Measurements from ENCODE around the gene PRKCB.
"Not testable (repeated sequence)": the region's sequence is repeated elsewhere in the genome, so short reads cannot be mapped to it uniquely, and the experiment has no call there.

Gene PRKCB

DNA sequence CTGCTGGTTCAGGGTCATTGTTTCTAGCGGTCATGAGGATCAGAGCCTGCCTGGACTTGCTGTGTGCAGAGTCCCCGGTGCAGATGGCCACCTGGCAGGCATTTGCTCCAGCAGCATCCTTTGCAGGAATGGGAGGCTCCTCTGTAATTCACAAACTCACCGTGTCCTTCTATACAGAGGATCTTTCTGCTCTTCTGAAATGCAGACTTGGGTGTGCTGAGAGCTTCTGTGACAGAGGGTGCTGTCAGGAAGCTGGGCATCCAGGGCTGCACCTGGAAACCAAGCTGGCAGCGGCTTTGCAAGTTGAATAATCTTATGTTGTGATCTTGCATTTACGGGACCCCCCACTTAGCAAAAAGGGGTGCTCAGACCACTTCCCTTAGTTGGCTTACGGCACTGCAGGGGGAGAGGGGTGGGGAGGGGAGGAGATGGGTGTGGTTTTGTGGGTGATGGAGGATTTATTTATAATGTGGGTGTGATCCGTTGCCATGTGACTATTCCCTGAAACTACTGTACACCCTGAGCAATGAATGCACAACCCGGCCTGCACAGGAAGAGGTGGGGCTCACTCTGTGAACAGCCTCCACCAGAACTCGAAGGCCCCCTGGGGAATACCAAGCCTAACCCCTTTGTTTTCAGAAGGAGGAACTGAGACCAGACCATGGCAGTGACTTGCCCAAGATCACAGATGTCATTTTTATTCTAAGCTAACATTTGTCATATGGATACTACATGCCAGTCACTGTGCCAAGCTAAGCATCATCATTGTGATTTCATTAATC, 178.3 kb downstream of the PRKCB start:
- TF ChIP-seq POLR2AphosphoS5 (IDR thresholded peaks at IDR 0.05; ENCODE audit: low read depth) (no peak), SPI1 (IDR thresholded peaks at IDR 0.05; ENCODE audit: borderline replicate concordance, low read depth) (peak; percentile 65; the same call in 1 of the 2 replicates)
- Histone ChIP-seq H3K27ac (replicated peaks) (no peak overlapping the region), H3K4me3 (replicated peaks; ENCODE audit: insufficient read depth, low read length) (no peak overlapping the region), H3K27me3 (ENCODE audit: insufficient read depth, poor library complexity, severe bottlenecking) (no peaks in the 10 kb centered on the region)
- DNase-seq (ENCODE audit: low read depth in 1 of 2, low spot score in 1 of 2): peak; percentile 59 to 83

DNA sequence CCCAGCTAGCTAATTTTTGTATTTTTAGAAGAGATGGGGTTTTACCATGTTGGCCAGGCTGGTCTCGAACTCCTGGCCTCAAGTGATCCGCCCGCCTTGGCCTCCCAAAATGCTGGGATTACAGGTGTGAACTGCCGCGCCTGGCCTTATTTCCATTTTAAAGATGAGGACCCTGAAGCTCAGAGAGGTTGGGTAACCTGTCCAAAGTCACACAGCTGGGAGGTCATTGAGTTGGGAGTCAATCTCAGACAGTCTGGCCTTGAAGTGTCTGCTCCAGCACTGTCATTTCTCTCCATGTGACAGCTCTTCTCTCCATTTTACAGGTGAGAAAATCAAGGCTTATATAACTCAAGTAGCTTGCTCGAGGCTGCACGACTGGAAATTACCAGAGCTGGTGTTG, 179.2 kb downstream of the PRKCB start:
- not testable (repeated sequence) for H3K27me3 ChIP-seq (ENCODE audit: insufficient read depth, poor library complexity, severe bottlenecking); DNase-seq (ENCODE audit: low read depth in 1 of 2, low spot score in 1 of 2); H3K27ac ChIP-seq (replicated peaks); H3K4me3 ChIP-seq (replicated peaks; ENCODE audit: insufficient read depth, low read length)

DNA sequence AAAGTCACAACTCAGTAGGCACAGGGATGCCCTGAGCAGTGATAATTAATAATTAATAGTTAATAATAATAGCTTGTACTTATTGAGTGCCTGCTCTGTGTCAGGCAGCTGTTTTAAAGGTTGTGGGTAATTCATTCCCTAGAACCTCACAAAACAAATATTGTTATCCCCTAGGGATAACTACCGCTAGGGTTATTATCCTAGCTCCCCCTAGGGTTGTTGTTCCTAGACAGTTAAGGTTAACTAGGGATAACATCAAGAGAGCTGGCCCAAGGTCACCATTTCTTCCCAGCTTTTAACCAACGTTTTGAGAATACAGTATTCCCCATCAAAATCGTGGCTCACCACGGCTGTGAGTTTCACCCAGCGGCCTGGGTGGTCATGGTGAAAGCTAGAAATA, 180.1 kb downstream of the PRKCB start:
- no peak for DNase-seq (ENCODE audit: low read depth in 1 of 2, low spot score in 1 of 2)
- no peak overlapping the region for H3K4me3 ChIP-seq (replicated peaks; ENCODE audit: insufficient read depth, low read length)
- TF ChIP-seq GABPA (IDR thresholded peaks at IDR 0.05; ENCODE audit: low read depth) (no peak), SPI1 (IDR thresholded peaks at IDR 0.05; ENCODE audit: borderline replicate concordance, low read depth) (no peak), POLR2AphosphoS5 (IDR thresholded peaks at IDR 0.05; ENCODE audit: low read depth) (no peak)
- TF ChIP-seq, protein P1, sequence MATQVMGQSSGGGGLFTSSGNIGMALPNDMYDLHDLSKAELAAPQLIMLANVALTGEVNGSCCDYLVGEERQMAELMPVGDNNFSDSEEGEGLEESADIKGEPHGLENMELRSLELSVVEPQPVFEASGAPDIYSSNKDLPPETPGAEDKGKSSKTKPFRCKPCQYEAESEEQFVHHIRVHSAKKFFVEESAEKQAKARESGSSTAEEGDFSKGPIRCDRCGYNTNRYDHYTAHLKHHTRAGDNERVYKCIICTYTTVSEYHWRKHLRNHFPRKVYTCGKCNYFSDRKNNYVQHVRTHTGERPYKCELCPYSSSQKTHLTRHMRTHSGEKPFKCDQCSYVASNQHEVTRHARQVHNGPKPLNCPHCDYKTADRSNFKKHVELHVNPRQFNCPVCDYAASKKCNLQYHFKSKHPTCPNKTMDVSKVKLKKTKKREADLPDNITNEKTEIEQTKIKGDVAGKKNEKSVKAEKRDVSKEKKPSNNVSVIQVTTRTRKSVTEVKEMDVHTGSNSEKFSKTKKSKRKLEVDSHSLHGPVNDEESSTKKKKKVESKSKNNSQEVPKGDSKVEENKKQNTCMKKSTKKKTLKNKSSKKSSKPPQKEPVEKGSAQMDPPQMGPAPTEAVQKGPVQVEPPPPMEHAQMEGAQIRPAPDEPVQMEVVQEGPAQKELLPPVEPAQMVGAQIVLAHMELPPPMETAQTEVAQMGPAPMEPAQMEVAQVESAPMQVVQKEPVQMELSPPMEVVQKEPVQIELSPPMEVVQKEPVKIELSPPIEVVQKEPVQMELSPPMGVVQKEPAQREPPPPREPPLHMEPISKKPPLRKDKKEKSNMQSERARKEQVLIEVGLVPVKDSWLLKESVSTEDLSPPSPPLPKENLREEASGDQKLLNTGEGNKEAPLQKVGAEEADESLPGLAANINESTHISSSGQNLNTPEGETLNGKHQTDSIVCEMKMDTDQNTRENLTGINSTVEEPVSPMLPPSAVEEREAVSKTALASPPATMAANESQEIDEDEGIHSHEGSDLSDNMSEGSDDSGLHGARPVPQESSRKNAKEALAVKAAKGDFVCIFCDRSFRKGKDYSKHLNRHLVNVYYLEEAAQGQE (IDR thresholded peaks at IDR 0.05; ENCODE audit: insufficient replicate concordance, low read depth): no peak
- TF ChIP-seq, protein P2, sequence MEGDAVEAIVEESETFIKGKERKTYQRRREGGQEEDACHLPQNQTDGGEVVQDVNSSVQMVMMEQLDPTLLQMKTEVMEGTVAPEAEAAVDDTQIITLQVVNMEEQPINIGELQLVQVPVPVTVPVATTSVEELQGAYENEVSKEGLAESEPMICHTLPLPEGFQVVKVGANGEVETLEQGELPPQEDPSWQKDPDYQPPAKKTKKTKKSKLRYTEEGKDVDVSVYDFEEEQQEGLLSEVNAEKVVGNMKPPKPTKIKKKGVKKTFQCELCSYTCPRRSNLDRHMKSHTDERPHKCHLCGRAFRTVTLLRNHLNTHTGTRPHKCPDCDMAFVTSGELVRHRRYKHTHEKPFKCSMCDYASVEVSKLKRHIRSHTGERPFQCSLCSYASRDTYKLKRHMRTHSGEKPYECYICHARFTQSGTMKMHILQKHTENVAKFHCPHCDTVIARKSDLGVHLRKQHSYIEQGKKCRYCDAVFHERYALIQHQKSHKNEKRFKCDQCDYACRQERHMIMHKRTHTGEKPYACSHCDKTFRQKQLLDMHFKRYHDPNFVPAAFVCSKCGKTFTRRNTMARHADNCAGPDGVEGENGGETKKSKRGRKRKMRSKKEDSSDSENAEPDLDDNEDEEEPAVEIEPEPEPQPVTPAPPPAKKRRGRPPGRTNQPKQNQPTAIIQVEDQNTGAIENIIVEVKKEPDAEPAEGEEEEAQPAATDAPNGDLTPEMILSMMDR (IDR thresholded peaks at IDR 0.05; ENCODE audit: insufficient read depth, low read length): no peak
- H3K27ac ChIP-seq (replicated peaks): no peak overlapping the region
- H3K27me3 ChIP-seq (ENCODE audit: insufficient read depth, poor library complexity, severe bottlenecking): no peaks in the 10 kb centered on the region

DNA sequence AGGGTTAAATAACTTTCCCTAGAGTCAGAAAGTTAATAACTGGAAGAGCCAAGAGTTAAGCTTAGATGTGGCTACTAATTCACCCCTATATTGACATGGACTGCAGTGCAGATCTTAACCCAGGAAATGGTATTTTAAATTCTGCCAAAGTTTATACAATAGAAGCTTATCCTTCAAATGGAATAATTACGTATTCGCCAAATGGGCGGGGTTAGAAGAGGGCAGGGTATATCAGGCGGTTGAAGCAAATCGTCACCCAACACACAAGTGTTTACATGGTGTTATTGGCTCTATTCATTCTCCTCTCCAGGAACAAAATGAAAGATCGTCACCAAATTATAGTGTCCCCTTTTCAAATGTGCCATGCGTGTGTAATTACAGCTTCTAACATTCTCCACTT, 182.7 kb downstream of the PRKCB start:
- no peak for DNase-seq (ENCODE audit: low read depth in 1 of 2, low spot score in 1 of 2)
- Histone ChIP-seq H3K27ac (replicated peaks) (no peak overlapping the region), H3K4me3 (replicated peaks; ENCODE audit: insufficient read depth, low read length) (no peak overlapping the region), H3K27me3 (ENCODE audit: insufficient read depth, poor library complexity, severe bottlenecking) (no peaks in the 10 kb centered on the region)
- TF ChIP-seq, protein P1 (IDR thresholded peaks at IDR 0.05; ENCODE audit: insufficient replicate concordance, low read depth): no peak
- TF ChIP-seq GABPA (IDR thresholded peaks at IDR 0.05; ENCODE audit: low read depth) (no peak), SPI1 (IDR thresholded peaks at IDR 0.05; ENCODE audit: borderline replicate concordance, low read depth) (no peak), POLR2AphosphoS5 (IDR thresholded peaks at IDR 0.05; ENCODE audit: low read depth) (no peak)
- TF ChIP-seq, protein P2 (IDR thresholded peaks at IDR 0.05; ENCODE audit: insufficient read depth, low read length): no peak

DNA sequence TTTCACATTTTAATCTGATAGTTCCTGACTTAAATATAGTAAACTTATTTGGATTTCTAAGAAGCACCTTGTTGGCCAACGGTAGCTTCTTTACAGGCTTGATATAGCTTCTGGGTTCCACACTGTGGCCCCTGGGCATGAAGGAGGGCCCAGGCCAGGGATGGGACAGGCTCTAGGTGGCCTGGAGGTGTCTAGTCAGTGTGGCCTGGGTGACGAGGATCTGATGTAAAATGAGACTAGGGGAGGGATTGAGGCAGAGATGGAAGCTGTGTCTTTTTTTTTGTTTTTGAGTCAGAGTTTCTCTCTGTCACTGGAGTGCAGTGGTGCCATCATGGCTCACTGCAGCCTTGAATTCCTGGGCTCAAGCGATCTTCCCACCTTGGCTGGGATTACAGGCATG, 187.0 kb downstream of the PRKCB start:
- DNase-seq (ENCODE audit: low read depth in 1 of 2, low spot score in 1 of 2): no peak
- Histone ChIP-seq H3K4me3 (replicated peaks; ENCODE audit: insufficient read depth, low read length) (no peak overlapping the region), H3K27me3 (ENCODE audit: insufficient read depth, poor library complexity, severe bottlenecking) (no peaks in the 10 kb centered on the region), H3K27ac (replicated peaks) (no peak overlapping the region)
- TF ChIP-seq SPI1 (IDR thresholded peaks at IDR 0.05; ENCODE audit: borderline replicate concordance, low read depth) (no peak), POLR2AphosphoS5 (IDR thresholded peaks at IDR 0.05; ENCODE audit: low read depth) (no peak), GABPA (IDR thresholded peaks at IDR 0.05; ENCODE audit: low read depth) (no peak)
- TF ChIP-seq, protein P2 (IDR thresholded peaks at IDR 0.05; ENCODE audit: insufficient read depth, low read length): no peak
- TF ChIP-seq, protein P1 (IDR thresholded peaks at IDR 0.05; ENCODE audit: insufficient replicate concordance, low read depth): no peak

All from HL-60 (cell line).